Lung (tissue), 12 donors: ENCODE measurements around the gene PEX14. TPM values are rescaled to one million over a fixed set of nuclear protein-coding genes. Genes with fewer than 3 reads are reported as not detected.
A peak's percentile ranks its signal among the peaks of the same experiment; 100 is the strongest.

Source experiments
- ATAC-seq: fragments of 200-7000 bp; cut with Tn5 transposase; one replicate; pipeline ENCODE4 v1.9.1; 2020; ENCODE audit warnings: moderate number of reproducible peaks; ENCODE audit not compliant: insufficient read depth, low FRiP score
- DNase-seq, 3 donors: peaks; one replicate each; pipeline ENCODE4 v3.0.0-alpha.2; 2013 to 2017
- H3K27ac ChIP-seq, 2 donors: one replicate each; pipeline ENCODE4 v1.5.1; 2013; ENCODE audit warnings: mild to moderate bottlenecking in 2 of 2, moderate library complexity in 2 of 2, control low read depth in 1 of 2, inconsistent platforms in 1 of 2, low read depth in 1 of 2, low read length in 1 of 2
- H3K27me3 ChIP-seq, 3 donors: one replicate each; pipeline ENCODE4 v1.5.1; 2013; ENCODE audit warnings: low read length in 2 of 3; ENCODE audit not compliant: control insufficient read depth in 3 of 3, insufficient read depth in 3 of 3
- H3K36me3 ChIP-seq, 4 donors: one replicate each; pipeline ENCODE4 v1.5.1; 2013; ENCODE audit warnings: low read length in 4 of 4, mild to moderate bottlenecking in 1 of 4, moderate library complexity in 1 of 4; ENCODE audit not compliant: control insufficient read depth in 4 of 4, insufficient read depth in 4 of 4
- H3K4me1 ChIP-seq, 5 donors: one replicate each; pipeline ENCODE4 v1.5.1; 2013; ENCODE audit warnings: low read length in 5 of 5, mild to moderate bottlenecking in 2 of 5, moderate library complexity in 1 of 5; ENCODE audit not compliant: control insufficient read depth in 5 of 5, insufficient read depth in 5 of 5
- H3K4me3 ChIP-seq: one replicate; pipeline ENCODE4 v1.5.1; 2013; ENCODE audit warnings: mild to moderate bottlenecking, control low read depth, moderate library complexity
- H3K9ac ChIP-seq, 2 donors: one replicate each; pipeline ENCODE4 v1.5.1; 2013; ENCODE audit warnings: low read length in 2 of 2, control low read depth in 1 of 2; ENCODE audit not compliant: insufficient read depth in 1 of 2
- H3K9me3 ChIP-seq, 4 donors: one replicate each; pipeline ENCODE4 v1.5.1; 2013; ENCODE audit warnings: low read length in 3 of 4, mild to moderate bottlenecking in 1 of 4, moderate library complexity in 1 of 4; ENCODE audit not compliant: control insufficient read depth in 4 of 4, insufficient read depth in 3 of 4
- CTCF ChIP-seq: IDR thresholded peaks from 2 replicates; pipeline ENCODE4 v1.5.1; 2012; ENCODE audit warnings: mild to moderate bottlenecking; ENCODE audit errors: control extremely low read depth, extremely low read depth
- WGBS, 2 donors: extraction: QIAGEN DNeasy Blood & Tissue Kit; methylation state at CpG; one replicate each; pipeline ENCODE4 v1.1.7; 2013; 5-methylcytosine and 5-hydroxymethylcytosine counted together
- polyA plus RNA-seq, 2 donors: library from polyadenylated mRNA; stranded (reverse); fragments of 200-250 nt; gene quantifications; one replicate each; pipeline ENCODE4 v1.2.1, GENCODE V29; 2013
- total RNA-seq, 2 donors: library from RNA; depleted of rRNA in 1 of 2; stranded (reverse); fragments of >200 nt in 1 of 2; gene quantifications; one replicate each; pipeline ENCODE4 v1.2.1, GENCODE V29; 2014 to 2021
- donor health status: control.
- donor health status: control.
- donor health status: Bipolar disorder and iron deficiency.
- donor health status: healthy.
- donor health status: DM: yes; HTN: yes; CAD: no.

PEX14 gene
- total and polyA plus RNA-seq, 4 donors = 18.1 to 29.2 (median 20.8) TPM

- H3K27ac ChIP-seq = no peak overlapping the region
- H3K4me1 ChIP-seq = peaks cover 0 to 6% (median 0%) of the 10 kb centered on the region in 5 donors
- no peak overlapping the region for H3K4me3 ChIP-seq
- peaks cover 0 to 3% (median 1%) of the 10 kb centered on the region in 4 donors for H3K36me3 ChIP-seq
- WGBS, 2 donors = 35 to 54% methylated on average over 4 of the region's 4 CpGs
- ATAC-seq (no peak), DNase-seq (no peak)
- no peaks in the 10 kb centered on the region for H3K9me3 ChIP-seq
- H3K9ac ChIP-seq = no peak overlapping the region
- no peak for TF ChIP-seq CTCF
- no peaks in the 10 kb centered on the region for H3K27me3 ChIP-seq
Observed at GRCh38 chr1:10489291-10490055, 14.7 kb downstream of the PEX14 start.

GRCh38 chr1:10490286-10490970, 15.7 kb downstream of the PEX14 start:
- DNase-seq = no peak
- TF ChIP-seq CTCF = no peak
- no peak overlapping the region for H3K9ac ChIP-seq
- peaks cover 0 to 14% (median 4%) of the 10 kb centered on the region in 5 donors for H3K4me1 ChIP-seq
- no peak overlapping the region for H3K4me3 ChIP-seq
- H3K9me3 ChIP-seq = no peaks in the 10 kb centered on the region
- H3K36me3 ChIP-seq = peaks cover 0 to 3% (median 1%) of the 10 kb centered on the region in 4 donors
- no peak overlapping the region for H3K27ac ChIP-seq
- ATAC-seq = no peak
- no peaks in the 10 kb centered on the region for H3K27me3 ChIP-seq
- WGBS, 2 donors = 87% methylated on average over 12 of the region's 12 CpGs

- H3K36me3 ChIP-seq = peaks cover 0 to 9% (median 6%) of the 10 kb centered on the region in 4 donors
- H3K27me3 ChIP-seq = no peaks in the 10 kb centered on the region
- H3K4me1 ChIP-seq = peaks cover 0 to 14% (median 2%) of the 10 kb centered on the region in 5 donors
- no peak overlapping the region for H3K27ac ChIP-seq
- no peak for DNase-seq
- H3K9ac ChIP-seq = peak overlapping the region in 1 of 2 donors; percentile 60
- no peak overlapping the region for H3K4me3 ChIP-seq
- no peak for ATAC-seq
- no peaks in the 10 kb centered on the region for H3K9me3 ChIP-seq
- WGBS, 2 donors = 76 to 83% methylated on average over 5 of the region's 5 CpGs
- TF ChIP-seq CTCF = no peak
Observed at GRCh38 chr1:10494418-10494753, 19.6 kb downstream of the PEX14 start.
